H1 (cell line): Measurements from ENCODE around the gene TPRG1L. TPM values are rescaled to one million over a fixed set of nuclear protein-coding genes. Genes with fewer than 3 reads are reported as not detected.

Experiments used
- CTCF ChIA-PET: fragments of 300-600 bp; sonication (Branson Sonifier 250); formaldehyde crosslinking; loops from one replicate; lab custom pipeline; 2021; ENCODE audit not compliant: partially characterized antibody; lab: Charles Lee
- POLR2A ChIA-PET: fragments of 300-600 bp; sonication (Branson Sonifier 250); formaldehyde crosslinking; loops from one replicate; lab custom pipeline; 2021; ENCODE audit warnings: inconsistent platforms; ENCODE audit not compliant: partially characterized antibody; lab: Charles Lee
- DNase-seq, 2 experiments: peaks; one replicate each; pipeline versions ENCODE4 v3.0.0 to v3.0.0-alpha.2; 2010 to 2022; ENCODE audit warnings: low spot score in 2 of 2, low read depth in 1 of 2, mixed read lengths in 1 of 2
- FAIRE-seq: peaks from 2 replicates; lab custom pipeline; 2011; peaks lifted over from hg19 to GRCh38; lab: Jason Lieb, UNC
- H2AFZ ChIP-seq: 2 replicates; pipeline ENCODE4 v1.8.1; 2012; ENCODE audit warnings: low read length, inconsistent platforms
- H2AK5ac ChIP-seq: 2 replicates; pipeline ENCODE4 v1.6.1; 2013; ENCODE audit warnings: low read depth, low read length
- H2BK120ac ChIP-seq: replicated peaks from 2 replicates; pipeline ENCODE3; 2013; ENCODE audit warnings: low read depth, low read length, inconsistent platforms
- H2BK12ac ChIP-seq: 2 replicates; pipeline ENCODE4 v1.6.1; 2013; ENCODE audit warnings: low read depth, low read length
- H2BK15ac ChIP-seq: 2 replicates; pipeline ENCODE4 v1.6.1; 2013; ENCODE audit warnings: low read length
- H2BK20ac ChIP-seq: 2 replicates; pipeline ENCODE4 v1.6.1; 2013; ENCODE audit warnings: low read length
- H2BK5ac ChIP-seq: 2 replicates; pipeline ENCODE4 v1.6.1; 2013; ENCODE audit warnings: low read depth, low read length
- H3K14ac ChIP-seq: 2 replicates; pipeline ENCODE4 v1.6.1; 2013; ENCODE audit warnings: inconsistent platforms; ENCODE audit not compliant: insufficient read length
- H3K18ac ChIP-seq: 2 replicates; pipeline ENCODE4 v1.6.1; 2013; ENCODE audit warnings: low read length; ENCODE audit errors: extremely low read depth
- H3K23ac ChIP-seq: 2 replicates; pipeline ENCODE4 v1.6.1; 2013; ENCODE audit warnings: inconsistent platforms; ENCODE audit not compliant: insufficient read length
- H3K23me2 ChIP-seq: 2 replicates; pipeline ENCODE4 v1.6.1; 2013; ENCODE audit warnings: low read depth, low read length
- H3K27ac ChIP-seq: 2 replicates; pipeline ENCODE4 v1.6.1; 2011; ENCODE audit warnings: low read depth, low read length, inconsistent platforms
- H3K27me3 ChIP-seq, 4 experiments: replicated peaks in 1 of 4; 1 replicate in 1 of 4; 2 replicates in 3 of 4; pipeline versions ENCODE4 v1.6.1 to v1.8.1; 2011 to 2013; ENCODE audit warnings: low read length in 3 of 4, mild to moderate bottlenecking in 3 of 4, inconsistent platforms in 2 of 4, mixed read lengths in 2 of 4, moderate library complexity in 1 of 4; ENCODE audit not compliant: control insufficient read depth in 3 of 4, insufficient read depth in 3 of 4; ENCODE audit errors: extremely low read depth in 1 of 4
- H3K36me3 ChIP-seq, 4 experiments: 2 replicates each; pipeline versions ENCODE4 v1.6.1 to v1.8.1; 2011 to 2013; ENCODE audit warnings: mild to moderate bottlenecking in 4 of 4, low read length in 3 of 4, moderate library complexity in 2 of 4, control low read depth in 1 of 4, inconsistent platforms in 1 of 4; ENCODE audit not compliant: insufficient read depth in 4 of 4, control insufficient read depth in 2 of 4
- H3K4ac ChIP-seq: replicated peaks from 2 replicates; pipeline ENCODE3; 2013; ENCODE audit warnings: low read length, low read depth, mixed read lengths, inconsistent platforms; ENCODE audit not compliant: insufficient read length
- H3K4me1 ChIP-seq, 4 experiments: replicated peaks in 1 of 4; 1 replicate in 1 of 4; 2 replicates in 3 of 4; pipeline versions ENCODE4 v1.6.1 to v1.8.1; 2011 to 2013; ENCODE audit warnings: low read length in 3 of 4, inconsistent platforms in 2 of 4, mixed read lengths in 1 of 4; ENCODE audit not compliant: insufficient read depth in 4 of 4, control insufficient read depth in 3 of 4
- H3K4me2 ChIP-seq, 2 experiments: 2 replicates each; pipeline versions ENCODE4 v1.6.1 to v1.8.1; 2011 to 2013; ENCODE audit warnings: low read depth in 2 of 2, low read length in 2 of 2, control low read depth in 1 of 2, inconsistent platforms in 1 of 2, mild to moderate bottlenecking in 1 of 2; ENCODE audit not compliant: insufficient read depth in 1 of 2
- H3K4me3 ChIP-seq, 4 experiments: fragments of 200-600, 300-600 bp in 1 of 4; sonication (generic), shearing (Covaris generic), sonication (Bioruptor Twin) in 1 of 4; 2 replicates each; pipeline versions ENCODE4 v1.5.1 to v1.8.1; 2011 to 2016; ENCODE audit warnings: low read length in 4 of 4, low read depth in 3 of 4, control low read depth in 2 of 4, inconsistent platforms in 2 of 4, mild to moderate bottlenecking in 2 of 4, mixed read lengths in 1 of 4, moderate library complexity in 1 of 4; ENCODE audit not compliant: insufficient read depth in 2 of 4; ENCODE audit errors: extremely low read depth in 1 of 4
- H3K56ac ChIP-seq: replicated peaks from 2 replicates; pipeline ENCODE3; 2013; ENCODE audit warnings: low read depth, mild to moderate bottlenecking, mixed read lengths, low read length, inconsistent platforms; ENCODE audit not compliant: insufficient read length
- H3K79me1 ChIP-seq: 2 replicates; pipeline ENCODE4 v1.6.1; 2013; ENCODE audit warnings: low read depth, low read length, control low read depth
- H3K79me2 ChIP-seq, 2 experiments: 2 replicates each; pipeline versions ENCODE4 v1.6.1 to v1.8.1; 2012 to 2013; ENCODE audit warnings: low read length in 2 of 2, mild to moderate bottlenecking in 2 of 2, inconsistent platforms in 1 of 2; ENCODE audit not compliant: insufficient read depth in 2 of 2, control insufficient read depth in 1 of 2
- H3K9ac ChIP-seq, 4 experiments: replicated peaks in 1 of 4; 1 replicate in 1 of 4; 2 replicates in 3 of 4; pipeline versions ENCODE4 v1.6.1 to v1.8.1; 2011 to 2013; ENCODE audit warnings: low read depth in 3 of 4, low read length in 3 of 4, control low read depth in 2 of 4, mild to moderate bottlenecking in 2 of 4, moderate library complexity in 2 of 4, inconsistent platforms in 1 of 4; ENCODE audit errors: extremely low read depth in 1 of 4
- H3K9me3 ChIP-seq, 2 experiments: 2 replicates each; pipeline versions ENCODE4 v1.6.1 to v1.8.1; 2012 to 2013; ENCODE audit warnings: mild to moderate bottlenecking in 2 of 2, moderate library complexity in 2 of 2, control low read depth in 1 of 2, inconsistent platforms in 1 of 2, low read depth in 1 of 2, low read length in 1 of 2, mixed read lengths in 1 of 2; ENCODE audit not compliant: insufficient read depth in 2 of 2
- H4K20me1 ChIP-seq, 2 experiments: replicated peaks in 1 of 2; 2 replicates each; pipeline versions ENCODE3 to v1.8.1; 2011 to 2013; ENCODE audit warnings: inconsistent platforms in 2 of 2, low read length in 2 of 2, mild to moderate bottlenecking in 1 of 2; ENCODE audit not compliant: insufficient read depth in 2 of 2, control insufficient read depth in 1 of 2
- H4K5ac ChIP-seq: 2 replicates; pipeline ENCODE4 v1.6.1; 2013; ENCODE audit warnings: low read length, low read depth, mixed read lengths, inconsistent platforms; ENCODE audit not compliant: insufficient read length
- H4K8ac ChIP-seq: 2 replicates; pipeline ENCODE4 v1.8.0; 2013; ENCODE audit warnings: mild to moderate bottlenecking, moderate library complexity, low read length, inconsistent platforms; ENCODE audit not compliant: insufficient read depth; ENCODE audit errors: extremely low read depth
- H4K91ac ChIP-seq: replicated peaks from 2 replicates; pipeline ENCODE3; 2013; ENCODE audit warnings: low read length, mixed read lengths, inconsistent platforms; ENCODE audit not compliant: insufficient read length
- BACH1 ChIP-seq: IDR thresholded peaks from 2 replicates; pipeline ENCODE4 v1.6.1; 2012; ENCODE audit warnings: low read length, improper control_type of control experiment
- POU5F1 ChIP-seq: IDR thresholded peaks from 2 replicates; pipeline ENCODE4 v1.6.1; 2011; ENCODE audit warnings: low read depth, mild to moderate bottlenecking, low read length, moderate library complexity
- RBBP5 ChIP-seq: IDR thresholded peaks from 2 replicates; pipeline ENCODE4 v1.7.1; 2012; ENCODE audit warnings: low read depth, mild to moderate bottlenecking, inconsistent platforms, low read length, moderate library complexity, borderline replicate concordance
- SRF ChIP-seq: IDR thresholded peaks from 2 replicates; pipeline ENCODE4 v1.6.1; 2011; ENCODE audit warnings: mild to moderate bottlenecking, low read depth, low read length, moderate library complexity
- SUZ12 ChIP-seq: fragments of 200-600 bp; sonication (generic); IDR thresholded peaks from 2 replicates; pipeline ENCODE4 v1.6.1; 2012; ENCODE audit warnings: mild to moderate bottlenecking, inconsistent platforms, low read length, moderate library complexity, mixed read lengths
- YY1 ChIP-seq: IDR thresholded peaks from 2 replicates; pipeline ENCODE4 v1.6.1; 2011; ENCODE audit warnings: low read depth, mild to moderate bottlenecking, low read length
- WGBS, 2 experiments: shearing (Covaris generic) in 1 of 2; methylation state at CpG; one replicate each; pipeline versions ENCODE4 v1.1.6 to v1.1.7; 2013 to 2015; ENCODE audit warnings: low lambda C conversion rate in 2 of 2, mixed read lengths in 2 of 2, inconsistent platforms in 1 of 2, low coverage in 1 of 2, missing lambda C conversion rate in 1 of 2; ENCODE audit not compliant: insufficient replicate concordance in 2 of 2, insufficient coverage in 1 of 2, insufficient read length in 1 of 2; ENCODE audit errors: extremely low coverage in 1 of 2, missing lambda C conversion rate in 1 of 2; 5-methylcytosine and 5-hydroxymethylcytosine counted together
- polyA plus RNA-seq, 7 experiments: library from polyadenylated mRNA; depleted of rRNA in 3 of 7; stranded (reverse) in 5 of 7; unstranded in 2 of 7; fragments of >200 nt in 5 of 7; fragments of 200-250 nt in 2 of 7; gene quantifications; 1 replicate in 5 of 7; 2 replicates in 1 of 7; 4 replicates in 1 of 7; pipeline versions ENCODE4 v1.2.1 to v1.2.3, GENCODE V29; 2011 to 2013; ENCODE audit warnings: missing spikeins in 2 of 7, mixed read lengths in 2 of 7
- total RNA-seq: library from RNA; stranded (reverse); fragmentation: NEBNext Ultra II Directional; extraction: Animal tissue kit (Norgen Biotek cat#: 25700); gene quantifications from 2 replicates; pipeline ENCODE4 v1.2.1, GENCODE V29; 2021
- TF ChIP-seq, protein P1 (sequence below), 3 experiments: IDR thresholded peaks; 1 replicate in 2 of 3; 2 replicates in 1 of 3; pipeline versions ENCODE4 v1.5.1 to v1.6.1; 2011; ENCODE audit warnings: low read length in 3 of 3, mild to moderate bottlenecking in 3 of 3, inconsistent platforms in 2 of 3, low read depth in 1 of 3, moderate library complexity in 1 of 3; ENCODE audit not compliant: insufficient read depth in 1 of 3; ENCODE audit errors: control extremely low read depth in 1 of 3

TPRG1L gene
- total and polyA plus RNA-seq, 2 of the 8 experiments (the other 6 are each of a cell fraction or from before 2014, with no cell fraction given), result 21.7 to 22.3 TPM

DNA sequence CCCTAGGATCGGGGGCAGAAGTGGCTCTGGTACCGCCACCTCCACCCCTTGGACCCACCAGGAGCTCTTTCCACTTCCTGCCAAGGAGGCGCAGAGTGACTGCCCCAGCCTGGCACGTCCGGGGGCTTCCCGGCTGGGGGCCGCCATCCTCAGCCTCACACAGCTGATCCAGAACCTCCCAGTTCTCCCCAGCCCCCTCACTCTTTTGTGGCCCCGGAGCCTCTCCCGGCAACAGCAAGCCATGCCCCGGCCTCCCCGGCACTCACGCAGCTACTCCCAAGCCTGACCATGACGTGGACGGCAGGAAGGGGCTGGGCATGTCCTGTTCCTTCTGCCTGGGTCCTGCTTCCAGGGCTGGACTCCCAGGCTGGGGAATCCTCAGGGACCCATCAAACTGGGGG is 44.6 kb downstream of the TPRG1L start:
- no peak for TF ChIP-seq YY1
- TF ChIP-seq SUZ12, result no peak
- TF ChIP-seq BACH1, result no peak
- no peak for TF ChIP-seq POU5F1
- TF ChIP-seq SRF, result no peak
- TF ChIP-seq, protein P1, sequence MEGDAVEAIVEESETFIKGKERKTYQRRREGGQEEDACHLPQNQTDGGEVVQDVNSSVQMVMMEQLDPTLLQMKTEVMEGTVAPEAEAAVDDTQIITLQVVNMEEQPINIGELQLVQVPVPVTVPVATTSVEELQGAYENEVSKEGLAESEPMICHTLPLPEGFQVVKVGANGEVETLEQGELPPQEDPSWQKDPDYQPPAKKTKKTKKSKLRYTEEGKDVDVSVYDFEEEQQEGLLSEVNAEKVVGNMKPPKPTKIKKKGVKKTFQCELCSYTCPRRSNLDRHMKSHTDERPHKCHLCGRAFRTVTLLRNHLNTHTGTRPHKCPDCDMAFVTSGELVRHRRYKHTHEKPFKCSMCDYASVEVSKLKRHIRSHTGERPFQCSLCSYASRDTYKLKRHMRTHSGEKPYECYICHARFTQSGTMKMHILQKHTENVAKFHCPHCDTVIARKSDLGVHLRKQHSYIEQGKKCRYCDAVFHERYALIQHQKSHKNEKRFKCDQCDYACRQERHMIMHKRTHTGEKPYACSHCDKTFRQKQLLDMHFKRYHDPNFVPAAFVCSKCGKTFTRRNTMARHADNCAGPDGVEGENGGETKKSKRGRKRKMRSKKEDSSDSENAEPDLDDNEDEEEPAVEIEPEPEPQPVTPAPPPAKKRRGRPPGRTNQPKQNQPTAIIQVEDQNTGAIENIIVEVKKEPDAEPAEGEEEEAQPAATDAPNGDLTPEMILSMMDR (IDR thresholded peaks at IDR 0.05; ENCODE audit: control extremely low read depth in 1 of 3, insufficient read depth in 1 of 3, low read depth in 1 of 3, low read length in 3 of 3), result no peak
- TF ChIP-seq RBBP5, result no peak
- FAIRE-seq (no peak), DNase-seq (no peak)
- Histone ChIP-seq H3K27me3 (peaks cover 0 to 3% (median 0%) of the 10 kb centered on the region in 4 experiments; a peak in 3 of 7 replicates), H3K27ac (no peak overlapping the region), H4K8ac (no peak overlapping the region), H2BK15ac (no peak overlapping the region), H3K18ac (no peak overlapping the region; the same call in 1 of the 2 replicates), H3K14ac (no peak overlapping the region), H4K91ac (no peak overlapping the region), H3K79me1 (no peaks in the 10 kb centered on the region), H3K36me3 (no peaks in the 10 kb centered on the region), H3K4me2 (no peak overlapping the region), H3K4me1 (peaks cover 0 to 26% (median 17%) of the 10 kb centered on the region in 4 experiments; a peak in 6 of 7 replicates), H2AK5ac (no peak overlapping the region), H2BK20ac (no peak overlapping the region), H3K56ac (no peak overlapping the region), H3K9me3 (no peaks in the 10 kb centered on the region), H3K23ac (no peak overlapping the region), H4K20me1 (peaks cover 0 to 1% of the 10 kb centered on the region in 2 experiments), H2BK120ac (no peak overlapping the region), H2BK12ac (no peak overlapping the region), H3K23me2 (no peaks in the 10 kb centered on the region), H3K79me2 (no peaks in the 10 kb centered on the region), H4K5ac (no peak overlapping the region), H3K4ac (no peak overlapping the region), H2AFZ (no peak overlapping the region), H3K9ac (no peak overlapping the region), H2BK5ac (no peak overlapping the region), H3K4me3 (no peak overlapping the region)
- CTCF ChIA-PET, result interaction anchor here (1.2 to 1.6 kb wide), 5 partner anchors 50 to 106 kb away, joined by 3 to 6 read pairs (median 3); no protein-coding TSS in a partner anchor
- 81% methylated on average over 12 of the region's 14 CpGs; no CpG with 5 or more reads in 1 of the 2 experiments for WGBS, 2 experiments
- POLR2A ChIA-PET, result interaction anchor here (0.5 to 1.5 kb wide), 3 partner anchors 16 to 128 kb away, joined by 3 read pairs; no protein-coding TSS in a partner anchor
